Measurements from ENCODE around the gene ENO1.

GRCh38 chr1:8848663-8849386 is 29.7 kb downstream of the ENO1 start:
- TF ChIP-seq EZH2phosphoT487 (IDR thresholded peaks at IDR 0.05; ENCODE audit: low read depth, severe bottlenecking, unreplicated experiment) (no peak), CTCF (IDR thresholded peaks at IDR 0.05; ENCODE audit: poor library complexity) (peak; percentile 92), EZH2 (IDR thresholded peaks at IDR 0.05; ENCODE audit: borderline replicate concordance) (no peak)

All from hepatocyte (in vitro differentiated cells).